Activated naive CD4-positive, alpha-beta T cell treated with anti-CD3 and anti-CD28 coated beads for 36 hours (primary cell): ENCODE results near the gene GSX2. TPM values are rescaled to one million over a fixed set of nuclear protein-coding genes. Genes with fewer than 3 reads are reported as not detected.

Experiments
- CTCF ChIA-PET: fragments of 350-600 bp; sonication (Branson Sonifier 250); formaldehyde crosslinking; loops from one replicate; lab custom pipeline; 2021; ENCODE audit warnings: antibody characterized with exemption; lab: Charles Lee
- DNase-seq: peaks from one replicate; pipeline ENCODE4 v3.0.0-alpha.2; 2020
- H3K27ac Mint-ChIP-seq: one replicate; pipeline ENCODE4 v1.8.0; 2021; ENCODE audit warnings: mild to moderate bottlenecking, mixed read lengths
- H3K27me3 Mint-ChIP-seq: one replicate; pipeline ENCODE4 v1.8.0; 2021; ENCODE audit warnings: low read depth, mixed read lengths
- H3K36me3 Mint-ChIP-seq: one replicate; pipeline ENCODE4 v1.8.0; 2021; ENCODE audit warnings: low read depth, mixed read lengths
- H3K4me1 Mint-ChIP-seq: one replicate; pipeline ENCODE4 v1.8.0; 2021; ENCODE audit warnings: low read depth, mixed read lengths
- H3K4me3 Mint-ChIP-seq: one replicate; pipeline ENCODE4 v1.8.0; 2021; ENCODE audit warnings: mild to moderate bottlenecking, moderate library complexity, mixed read lengths
- H3K9me3 Mint-ChIP-seq: one replicate; pipeline ENCODE4 v1.8.0; 2021; ENCODE audit warnings: mixed read lengths
- intact Hi-C: fragments of 100-400 bp; cut with micrococcal nuclease; formaldehyde crosslinking; loops from one replicate; pipeline ENCODE4 v1.15.1; 2023
- total RNA-seq, 2 experiments: library from RNA; stranded (reverse); gene quantifications; one replicate each; pipeline ENCODE4 v1.2.3, GENCODE V29; 2021

Gene GSX2
- total RNA-seq, 2 experiments from 2014 or later = not detected

- peaks cover 2% of the 10 kb centered on the region for H3K9me3 Mint-ChIP-seq
- CTCF ChIA-PET = no interaction called here
- no peak for DNase-seq
- H3K27ac Mint-ChIP-seq = no peak overlapping the region
- no peaks in the 10 kb centered on the region for H3K36me3 Mint-ChIP-seq
- H3K27me3 Mint-ChIP-seq = no peaks in the 10 kb centered on the region
- no peak overlapping the region for H3K4me3 Mint-ChIP-seq
- peaks cover 17% of the 10 kb centered on the region for H3K4me1 Mint-ChIP-seq
- intact Hi-C loops = no loop called here
Measured at GRCh38 chr4:54146139-54146538, 46.2 kb downstream of the GSX2 start.

- H3K4me3 Mint-ChIP-seq = no peak overlapping the region
- H3K36me3 Mint-ChIP-seq = no peaks in the 10 kb centered on the region
- H3K27ac Mint-ChIP-seq = no peak overlapping the region
- peaks cover 2% of the 10 kb centered on the region for H3K9me3 Mint-ChIP-seq
- no peak for DNase-seq
- CTCF ChIA-PET = no interaction called here
- intact Hi-C loops = no loop called here
- no peaks in the 10 kb centered on the region for H3K27me3 Mint-ChIP-seq
- H3K4me1 Mint-ChIP-seq = peaks cover 18% of the 10 kb centered on the region
Measured at GRCh38 chr4:54149323-54149722, 49.4 kb downstream of the GSX2 start.

Other genes starting within 250 kb of the GSX2 start
- gene CHIC2, start 35.6 kb upstream of the GSX2 start, total RNA-seq = 1 to 10 TPM; 7.2 to 7.6 TPM
- gene PDGFRA, start 129.1 kb downstream of the GSX2 start, total RNA-seq = not detected